OCI-LY3 (cell line): Measurements from ENCODE around the gene GTPBP3.

ENCODE experiments used
- EZH2phosphoT487 ChIP-seq: fragments of 200-600 bp; shearing (Covaris generic); IDR thresholded peaks from 2 replicates; pipeline ENCODE4 v1.6.1; 2018; ENCODE audit warnings: antibody characterized with exemption, mixed run types, low read depth
- TF ChIP-seq, protein P1 (sequence below): fragments of 200-600, 300-600 bp; sonication (generic); IDR thresholded peaks from 2 replicates; pipeline ENCODE4 v1.5.1; 2014; ENCODE audit warnings: antibody characterized with exemption, low read length, low read depth

GRCh38 chr19:17389288-17389687 is 51.9 kb downstream of the GTPBP3 start:
- TF ChIP-seq, protein P1, sequence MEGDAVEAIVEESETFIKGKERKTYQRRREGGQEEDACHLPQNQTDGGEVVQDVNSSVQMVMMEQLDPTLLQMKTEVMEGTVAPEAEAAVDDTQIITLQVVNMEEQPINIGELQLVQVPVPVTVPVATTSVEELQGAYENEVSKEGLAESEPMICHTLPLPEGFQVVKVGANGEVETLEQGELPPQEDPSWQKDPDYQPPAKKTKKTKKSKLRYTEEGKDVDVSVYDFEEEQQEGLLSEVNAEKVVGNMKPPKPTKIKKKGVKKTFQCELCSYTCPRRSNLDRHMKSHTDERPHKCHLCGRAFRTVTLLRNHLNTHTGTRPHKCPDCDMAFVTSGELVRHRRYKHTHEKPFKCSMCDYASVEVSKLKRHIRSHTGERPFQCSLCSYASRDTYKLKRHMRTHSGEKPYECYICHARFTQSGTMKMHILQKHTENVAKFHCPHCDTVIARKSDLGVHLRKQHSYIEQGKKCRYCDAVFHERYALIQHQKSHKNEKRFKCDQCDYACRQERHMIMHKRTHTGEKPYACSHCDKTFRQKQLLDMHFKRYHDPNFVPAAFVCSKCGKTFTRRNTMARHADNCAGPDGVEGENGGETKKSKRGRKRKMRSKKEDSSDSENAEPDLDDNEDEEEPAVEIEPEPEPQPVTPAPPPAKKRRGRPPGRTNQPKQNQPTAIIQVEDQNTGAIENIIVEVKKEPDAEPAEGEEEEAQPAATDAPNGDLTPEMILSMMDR: no peak
- TF ChIP-seq EZH2phosphoT487: no peak
